CD4-positive, alpha-beta T cell (primary cell): ENCODE data around the gene KIF26B. TPM values are rescaled to one million over a fixed set of nuclear protein-coding genes. Genes with fewer than 3 reads are reported as not detected.

Experiments
- ATAC-seq: fragments of 200-7000 bp; cut with Tn5 transposase; one replicate; pipeline ENCODE4 v1.10.0; 2022; ENCODE audit warnings: mild to moderate bottlenecking; ENCODE audit not compliant: poor library complexity
- CTCF ChIA-PET: fragments of 350-600 bp; sonication (Branson Sonifier 250); formaldehyde crosslinking; loops from one replicate; lab custom pipeline; 2021; ENCODE audit warnings: antibody characterized with exemption, inconsistent platforms; lab: Charles Lee
- POLR2A ChIA-PET: fragments of 350-600 bp; sonication (Branson Sonifier 250); formaldehyde crosslinking; loops from one replicate; lab custom pipeline; 2021; ENCODE audit warnings: antibody characterized with exemption, inconsistent platforms; lab: Charles Lee
- DNase-seq, 14 experiments: peaks; one replicate each; pipeline ENCODE4 v3.0.0-alpha.2; 2013 to 2020; ENCODE audit warnings: mixed read lengths in 2 of 14
- H3K27ac ChIP-seq, 2 donors: one replicate each; pipeline versions ENCODE4 v1.5.1 to v1.7.0; 2013; ENCODE audit warnings: low read length in 2 of 2, low read depth in 1 of 2, mild to moderate bottlenecking in 1 of 2
- H3K27me3 ChIP-seq, 2 experiments: 1 replicate in 1 of 2; 2 replicates in 1 of 2; pipeline versions ENCODE4 v1.6.1 to v1.7.0; 2013; ENCODE audit warnings: low read length in 2 of 2, control low read depth in 1 of 2, mild to moderate bottlenecking in 1 of 2, moderate library complexity in 1 of 2; ENCODE audit not compliant: insufficient read depth in 2 of 2, control insufficient read depth in 1 of 2
- H3K36me3 ChIP-seq: one replicate; pipeline ENCODE4 v1.6.1; 2013; ENCODE audit warnings: low read length, control low read depth; ENCODE audit not compliant: insufficient read depth
- H3K4me1 ChIP-seq: one replicate; pipeline ENCODE4 v1.6.1; 2013; ENCODE audit warnings: low read length, control low read depth; ENCODE audit not compliant: insufficient read depth
- H3K4me3 ChIP-seq: one replicate; pipeline ENCODE4 v1.5.1; 2013; ENCODE audit warnings: mild to moderate bottlenecking, low read length, moderate library complexity
- H3K9me3 ChIP-seq, 2 experiments: 1 replicate in 1 of 2; 2 replicates in 1 of 2; pipeline versions ENCODE4 v1.6.1 to v1.7.0; 2013; ENCODE audit warnings: low read length in 2 of 2, mild to moderate bottlenecking in 2 of 2, control low read depth in 1 of 2, moderate library complexity in 1 of 2; ENCODE audit not compliant: control insufficient read depth in 1 of 2, insufficient read depth in 1 of 2
- H3K27ac Mint-ChIP-seq: one replicate; pipeline ENCODE4 v1.8.0; 2020; ENCODE audit warnings: mixed read lengths
- H3K27me3 Mint-ChIP-seq: one replicate; pipeline ENCODE4 v1.8.0; 2021; ENCODE audit warnings: mixed read lengths
- H3K36me3 Mint-ChIP-seq: one replicate; pipeline ENCODE4 v1.8.0; 2021; ENCODE audit warnings: low read depth, mixed read lengths
- H3K4me1 Mint-ChIP-seq: one replicate; pipeline ENCODE4 v1.8.0; 2021; ENCODE audit warnings: low read depth, mixed read lengths
- H3K4me3 Mint-ChIP-seq: one replicate; pipeline ENCODE4 v1.8.0; 2020; ENCODE audit warnings: mild to moderate bottlenecking, mixed read lengths
- H3K9me3 Mint-ChIP-seq: one replicate; pipeline ENCODE4 v1.8.0; 2020; ENCODE audit warnings: mixed read lengths
- CTCF ChIP-seq: fragments of 200-600 bp; IDR thresholded peaks from one replicate; pipeline ENCODE4 v1.8.0; 2022; ENCODE audit warnings: antibody characterized with exemption, mild to moderate bottlenecking
- intact Hi-C, 2 experiments: fragments of 100-400 bp; cut with DNase I in 1 of 2; cut with micrococcal nuclease in 1 of 2; formaldehyde crosslinking; loops; one replicate each; pipeline versions ENCODE4 v1.15.1 to v1.9.0; 2023 to 2025; cut with DNase I, micrococcal nuclease
- total RNA-seq, 174 experiments: library from RNA in 2 of 174; stranded (reverse) in 2 of 174; gene quantifications; one replicate each; pipeline ENCODE4 v1.2.3 and lab custom pipeline; 2021 to 2026

KIF26B gene
- total RNA-seq, 2 experiments from 2014 or later: 0.03 TPM; not detected in 1

- DNase-seq (no peak), ATAC-seq (no peak)
- CTCF ChIA-PET: no interaction called here
- no peak overlapping the region for H3K4me3 ChIP-seq
- no peaks in the 10 kb centered on the region for H3K27me3 ChIP-seq
- Mint-ChIP-seq H3K36me3 (no peaks in the 10 kb centered on the region), H3K27ac (no peak overlapping the region), H3K4me3 (no peak overlapping the region), H3K27me3 (no peaks in the 10 kb centered on the region), H3K9me3 (no peaks in the 10 kb centered on the region), H3K4me1 (no peaks in the 10 kb centered on the region)
- H3K27ac ChIP-seq: no peak overlapping the region
- TF ChIP-seq CTCF: no peak
- no peaks in the 10 kb centered on the region for H3K36me3 ChIP-seq
- POLR2A ChIA-PET: no interaction called here
- peaks cover 10 to 38% of the 10 kb centered on the region in 2 experiments for H3K9me3 ChIP-seq
- H3K4me1 ChIP-seq: no peaks in the 10 kb centered on the region
- intact Hi-C loops: no loop called here
Observed at GRCh38 chr1:245212221-245212710, 57.5 kb downstream of the KIF26B start.

GRCh38 chr1:245213066-245213831 lies 58.5 kb downstream of the KIF26B start:
- Histone ChIP-seq H3K9me3 (peaks cover under 1 to 30% of the 10 kb centered on the region in 2 experiments), H3K4me1 (no peaks in the 10 kb centered on the region), H3K27ac (no peak overlapping the region), H3K27me3 (no peaks in the 10 kb centered on the region), H3K4me3 (no peak overlapping the region), H3K36me3 (no peaks in the 10 kb centered on the region)
- POLR2A ChIA-PET: no interaction called here
- no peak overlapping the region for H3K27ac Mint-ChIP-seq
- peaks cover 3% of the 10 kb centered on the region for H3K27me3 Mint-ChIP-seq
- intact Hi-C loops: no loop called here
- no peaks in the 10 kb centered on the region for H3K4me1 Mint-ChIP-seq
- no peaks in the 10 kb centered on the region for H3K9me3 Mint-ChIP-seq
- H3K4me3 Mint-ChIP-seq: no peak overlapping the region
- CTCF ChIA-PET: no interaction called here
- no peak for ATAC-seq
- no peak for TF ChIP-seq CTCF
- H3K36me3 Mint-ChIP-seq: no peaks in the 10 kb centered on the region
- no peak for DNase-seq

GRCh38 chr1:245215071-245215470 lies 60.3 kb downstream of the KIF26B start:
- Mint-ChIP-seq H3K27me3 (peaks cover 3% of the 10 kb centered on the region), H3K4me3 (no peak overlapping the region), H3K36me3 (no peaks in the 10 kb centered on the region), H3K9me3 (no peaks in the 10 kb centered on the region), H3K27ac (no peak overlapping the region), H3K4me1 (no peaks in the 10 kb centered on the region)
- TF ChIP-seq CTCF: no peak
- POLR2A ChIA-PET: no interaction called here
- Histone ChIP-seq H3K4me3 (no peak overlapping the region), H3K4me1 (no peaks in the 10 kb centered on the region), H3K27me3 (no peaks in the 10 kb centered on the region), H3K27ac (no peak overlapping the region), H3K9me3 (peaks cover 0 to 18% of the 10 kb centered on the region in 2 experiments), H3K36me3 (no peaks in the 10 kb centered on the region)
- no peak for DNase-seq
- CTCF ChIA-PET: no interaction called here
- no peak for ATAC-seq
- intact Hi-C loops: no loop called here
